Ishikawa (cell line): ENCODE data around the gene E2F2.

Source experiments
- CEBPB ChIP-seq: IDR thresholded peaks from 2 replicates; pipeline ENCODE4 v1.6.1; 2012
- CREB1 ChIP-seq: IDR thresholded peaks from 2 replicates; pipeline ENCODE4 v1.6.1; 2012; ENCODE audit warnings: low read depth
- EGR1 ChIP-seq: IDR thresholded peaks from 2 replicates; pipeline ENCODE4 v1.6.1; 2012
- EP300 ChIP-seq: IDR thresholded peaks from 2 replicates; pipeline ENCODE4 v1.6.1; 2012; ENCODE audit warnings: borderline replicate concordance
- FOXM1 ChIP-seq: IDR thresholded peaks from 2 replicates; pipeline ENCODE4 v1.6.1; 2012; ENCODE audit warnings: low read depth, borderline replicate concordance
- NFIC ChIP-seq: IDR thresholded peaks from 2 replicates; pipeline ENCODE4 v1.6.1; 2012
- RAD21 ChIP-seq: IDR thresholded peaks from 2 replicates; pipeline ENCODE4 v1.6.1; 2012; ENCODE audit warnings: low read depth
- TAF1 ChIP-seq: IDR thresholded peaks from 2 replicates; pipeline ENCODE4 v1.6.1; 2012; ENCODE audit warnings: low read depth, mild to moderate bottlenecking
- TCF12 ChIP-seq: IDR thresholded peaks from 2 replicates; pipeline ENCODE4 v1.6.1; 2012; ENCODE audit warnings: low read depth
- TEAD4 ChIP-seq: IDR thresholded peaks from 2 replicates; pipeline ENCODE4 v1.6.1; 2012
- YY1 ChIP-seq: IDR thresholded peaks from 2 replicates; pipeline ENCODE4 v1.6.1; 2012; ENCODE audit warnings: low read depth
- ZBTB7A ChIP-seq: IDR thresholded peaks from 2 replicates; pipeline ENCODE4 v1.6.1; 2012; ENCODE audit warnings: low read depth
- TF ChIP-seq, protein P1 (sequence below): IDR thresholded peaks from 2 replicates; pipeline ENCODE4 v1.6.1; 2012
- TF ChIP-seq, protein P2 (sequence below): IDR thresholded peaks from 2 replicates; pipeline ENCODE4 v1.6.1; 2012
- TF ChIP-seq, protein P3 (sequence below): IDR thresholded peaks from 2 replicates; pipeline ENCODE4 v1.6.1; 2012; ENCODE audit warnings: low read depth, mild to moderate bottlenecking

The E2F2 gene

DNA sequence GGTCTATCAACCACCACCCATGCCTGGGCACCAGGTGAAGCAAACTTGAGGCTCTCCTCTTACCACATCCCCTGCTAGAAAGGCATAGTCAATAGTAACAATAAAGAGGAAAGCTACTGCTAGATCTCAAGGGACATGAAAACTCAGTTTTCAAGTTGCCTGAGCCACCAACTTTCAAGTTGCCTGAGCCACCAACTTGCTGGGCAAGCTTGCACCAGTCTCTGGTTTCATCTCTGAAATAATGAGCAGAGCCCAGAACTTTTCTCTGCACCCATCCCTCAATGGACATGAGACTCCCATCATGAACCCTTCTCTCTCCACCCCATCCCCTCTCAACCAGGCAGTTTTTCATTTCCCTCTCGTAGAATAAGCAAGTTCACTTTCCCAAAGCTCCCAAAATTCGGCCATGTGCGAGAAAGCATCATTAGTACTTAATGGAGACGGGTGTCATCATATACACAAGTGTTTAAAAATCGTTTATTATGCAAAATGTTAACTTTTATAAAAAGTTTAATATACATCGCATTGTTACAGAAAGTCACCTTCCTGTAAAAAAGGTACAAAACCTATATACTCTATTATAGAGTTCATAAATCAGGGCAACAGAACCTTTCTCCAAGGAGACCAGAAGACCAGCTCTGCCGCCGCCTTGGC is 26.6 kb upstream of the E2F2 start:
- TF ChIP-seq, protein P1, sequence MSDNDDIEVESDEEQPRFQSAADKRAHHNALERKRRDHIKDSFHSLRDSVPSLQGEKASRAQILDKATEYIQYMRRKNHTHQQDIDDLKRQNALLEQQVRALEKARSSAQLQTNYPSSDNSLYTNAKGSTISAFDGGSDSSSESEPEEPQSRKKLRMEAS, result no peak
- no peak for TF ChIP-seq EGR1
- no peak for TF ChIP-seq TCF12
- no peak for TF ChIP-seq CREB1
- no peak for TF ChIP-seq ZBTB7A
- TF ChIP-seq CEBPB, result no peak
- TF ChIP-seq, protein P2, sequence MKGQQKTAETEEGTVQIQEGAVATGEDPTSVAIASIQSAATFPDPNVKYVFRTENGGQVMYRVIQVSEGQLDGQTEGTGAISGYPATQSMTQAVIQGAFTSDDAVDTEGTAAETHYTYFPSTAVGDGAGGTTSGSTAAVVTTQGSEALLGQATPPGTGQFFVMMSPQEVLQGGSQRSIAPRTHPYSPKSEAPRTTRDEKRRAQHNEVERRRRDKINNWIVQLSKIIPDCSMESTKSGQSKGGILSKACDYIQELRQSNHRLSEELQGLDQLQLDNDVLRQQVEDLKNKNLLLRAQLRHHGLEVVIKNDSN, result no peak
- no peak for TF ChIP-seq YY1
- no peak for TF ChIP-seq TEAD4
- TF ChIP-seq EP300, result no peak
- TF ChIP-seq TAF1, result no peak
- TF ChIP-seq, protein P3, sequence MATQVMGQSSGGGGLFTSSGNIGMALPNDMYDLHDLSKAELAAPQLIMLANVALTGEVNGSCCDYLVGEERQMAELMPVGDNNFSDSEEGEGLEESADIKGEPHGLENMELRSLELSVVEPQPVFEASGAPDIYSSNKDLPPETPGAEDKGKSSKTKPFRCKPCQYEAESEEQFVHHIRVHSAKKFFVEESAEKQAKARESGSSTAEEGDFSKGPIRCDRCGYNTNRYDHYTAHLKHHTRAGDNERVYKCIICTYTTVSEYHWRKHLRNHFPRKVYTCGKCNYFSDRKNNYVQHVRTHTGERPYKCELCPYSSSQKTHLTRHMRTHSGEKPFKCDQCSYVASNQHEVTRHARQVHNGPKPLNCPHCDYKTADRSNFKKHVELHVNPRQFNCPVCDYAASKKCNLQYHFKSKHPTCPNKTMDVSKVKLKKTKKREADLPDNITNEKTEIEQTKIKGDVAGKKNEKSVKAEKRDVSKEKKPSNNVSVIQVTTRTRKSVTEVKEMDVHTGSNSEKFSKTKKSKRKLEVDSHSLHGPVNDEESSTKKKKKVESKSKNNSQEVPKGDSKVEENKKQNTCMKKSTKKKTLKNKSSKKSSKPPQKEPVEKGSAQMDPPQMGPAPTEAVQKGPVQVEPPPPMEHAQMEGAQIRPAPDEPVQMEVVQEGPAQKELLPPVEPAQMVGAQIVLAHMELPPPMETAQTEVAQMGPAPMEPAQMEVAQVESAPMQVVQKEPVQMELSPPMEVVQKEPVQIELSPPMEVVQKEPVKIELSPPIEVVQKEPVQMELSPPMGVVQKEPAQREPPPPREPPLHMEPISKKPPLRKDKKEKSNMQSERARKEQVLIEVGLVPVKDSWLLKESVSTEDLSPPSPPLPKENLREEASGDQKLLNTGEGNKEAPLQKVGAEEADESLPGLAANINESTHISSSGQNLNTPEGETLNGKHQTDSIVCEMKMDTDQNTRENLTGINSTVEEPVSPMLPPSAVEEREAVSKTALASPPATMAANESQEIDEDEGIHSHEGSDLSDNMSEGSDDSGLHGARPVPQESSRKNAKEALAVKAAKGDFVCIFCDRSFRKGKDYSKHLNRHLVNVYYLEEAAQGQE, result no peak
- no peak for TF ChIP-seq RAD21
- TF ChIP-seq FOXM1, result no peak
- TF ChIP-seq NFIC, result no peak

DNA sequence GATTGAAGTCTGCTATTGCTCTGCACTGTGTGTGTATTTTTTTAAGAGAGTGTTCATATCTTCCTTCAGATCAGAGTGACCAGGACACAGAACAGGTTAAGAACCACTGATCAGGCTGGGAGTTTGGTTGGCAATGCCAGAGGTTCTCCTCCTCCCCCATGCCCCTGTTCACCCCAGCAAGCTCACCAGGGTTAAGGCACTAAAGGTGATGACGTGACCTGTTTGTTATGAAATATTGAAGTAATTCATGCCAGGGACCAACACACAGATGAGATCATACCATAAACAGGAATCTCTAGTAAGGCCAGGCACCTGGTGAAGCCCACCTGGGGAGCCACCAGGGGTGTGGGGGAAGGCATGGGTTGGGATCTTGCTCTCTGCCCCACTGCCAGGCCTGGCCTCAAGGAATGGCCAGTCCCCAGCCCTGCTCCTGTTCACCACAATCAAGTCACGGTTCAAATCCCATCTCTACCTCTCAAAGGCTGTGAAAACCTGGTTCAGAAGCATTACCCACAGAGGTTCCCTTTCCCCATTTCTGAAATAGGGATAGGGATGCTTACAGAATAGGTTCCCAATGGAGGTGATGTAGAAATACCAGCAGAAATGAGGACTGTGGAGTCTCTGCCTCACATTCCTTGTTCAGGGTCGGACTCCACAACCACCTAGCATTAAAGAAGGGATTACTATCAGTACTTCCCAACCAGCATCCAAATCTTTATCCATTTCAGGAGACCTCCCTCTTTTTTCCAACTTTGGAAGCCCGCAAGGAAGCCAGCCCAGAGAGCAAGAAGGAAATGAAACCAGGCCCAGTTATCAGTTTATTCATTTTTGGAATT is 25.8 kb upstream of the E2F2 start:
- TF ChIP-seq EP300 (peak; percentile 54; the same call in 1 of the 2 replicates), NFIC (0 out of 2 replicates have a peak, but pooled peaks have one; percentile 47), FOXM1 (no peak), TEAD4 (peak; percentile 60), CREB1 (peak; percentile 31; the same call in 1 of the 2 replicates)
- TF ChIP-seq, protein P1, result peak; percentile 50; the same call in 1 of the 2 replicates

DNA sequence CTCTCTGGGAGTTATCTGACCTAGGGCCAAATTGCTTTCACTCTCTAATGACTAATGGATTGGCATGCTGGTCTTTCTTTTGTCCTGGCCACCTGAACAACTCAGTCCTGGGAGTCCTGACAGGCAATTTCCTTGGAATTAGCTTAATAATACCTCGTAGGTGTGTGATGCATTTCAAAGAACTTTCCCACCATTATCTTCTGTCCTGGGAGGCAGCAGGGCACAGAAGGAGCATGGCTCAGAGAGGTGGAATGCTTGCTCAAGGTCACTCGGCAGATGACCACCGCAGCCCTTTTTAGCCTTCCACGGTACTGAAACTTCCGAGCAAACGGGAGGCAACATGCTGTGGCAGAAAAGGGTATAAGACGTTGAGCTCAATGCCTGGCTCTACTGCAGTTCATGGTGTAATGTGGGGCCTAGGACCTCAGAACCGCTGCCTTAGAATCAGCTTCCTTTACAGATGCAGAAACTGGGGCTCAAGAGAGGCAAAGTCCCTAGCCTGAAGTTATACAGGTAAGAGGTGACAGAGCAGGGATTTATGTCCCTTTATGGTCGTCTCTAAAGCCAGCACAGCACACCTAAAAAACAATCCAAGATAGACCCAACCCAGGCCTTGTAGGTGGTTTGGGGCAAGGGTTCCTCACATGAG is 25.1 kb upstream of the E2F2 start:
- TF ChIP-seq TEAD4, result peak; percentile 39; the same call in 1 of the 2 replicates
- 0 out of 2 replicates have a peak, but pooled peaks have one; percentile 42 for TF ChIP-seq FOXM1
- no peak for TF ChIP-seq RAD21
- TF ChIP-seq EP300, result peak; percentile 64; the same call in 1 of the 2 replicates
- TF ChIP-seq TCF12, result peak; percentile 89
- no peak for TF ChIP-seq EGR1
- TF ChIP-seq NFIC, result peak; percentile 79
- TF ChIP-seq, protein P3, result 0 out of 2 replicates have a peak, but pooled peaks have one; percentile 32
- TF ChIP-seq YY1, result no peak; the same call in 1 of the 2 replicates

DNA sequence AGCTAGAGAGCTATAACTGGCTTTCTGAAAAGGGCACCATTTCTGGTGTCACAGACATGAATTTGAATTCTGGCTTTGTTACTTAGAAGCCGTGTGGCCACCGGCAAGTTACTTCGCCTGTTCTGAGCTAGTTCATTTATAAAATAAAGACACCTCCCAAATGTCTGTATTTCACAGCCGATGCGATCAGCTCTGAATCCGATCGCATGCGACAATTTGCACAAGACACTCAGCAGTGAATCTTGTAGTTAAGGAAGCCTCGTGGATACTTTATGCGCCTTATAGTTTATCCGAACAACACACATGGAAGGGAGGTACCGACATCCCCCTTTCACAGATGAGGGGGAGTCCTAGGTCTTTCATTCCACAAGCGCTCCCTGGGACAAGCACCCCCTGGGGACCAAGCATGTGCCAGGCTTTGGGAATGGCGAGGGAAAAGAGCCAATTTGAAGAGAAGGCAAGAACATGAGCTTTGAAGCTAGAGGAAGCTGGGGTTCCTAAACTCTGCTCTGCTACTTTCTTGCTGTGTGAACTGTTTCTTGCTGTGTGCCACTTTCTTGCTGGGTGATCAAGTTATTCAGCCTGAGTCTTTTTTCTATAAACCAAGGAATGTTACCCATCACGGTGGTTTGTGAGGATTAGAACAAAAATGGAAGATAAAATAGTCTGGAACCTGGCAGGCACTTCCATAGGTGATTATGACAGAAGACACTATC is 24.4 kb upstream of the E2F2 start:
- TF ChIP-seq CEBPB (no peak), EP300 (no peak), ZBTB7A (no peak), TAF1 (no peak), YY1 (no peak), EGR1 (no peak), NFIC (no peak), TCF12 (no peak), CREB1 (no peak), FOXM1 (no peak)
- TF ChIP-seq, protein P3, result no peak
- TF ChIP-seq, protein P1, result no peak
